Endothelial cell of umbilical vein (primary cell): ENCODE data around the gene PCNX1. TPM values are rescaled to one million over a fixed set of nuclear protein-coding genes. Genes with fewer than 3 reads are reported as not detected.

Experiments
- BruUV-seq: library from RNA; stranded (reverse); fragments of 400-500 nt; replicated peaks from 2 replicates; lab custom pipeline; 2021; lab: Mats Ljungman, UMichigan
- CTCF ChIA-PET: fragments of 300-600, 350-600 bp; sonication (Branson Sonifier 250); formaldehyde crosslinking; loops from one replicate; lab custom pipeline; 2021; ENCODE audit warnings: antibody characterized with exemption, inconsistent platforms; lab: Charles Lee
- POLR2A ChIA-PET: fragments of 300-600, 350-600 bp; sonication (Branson Sonifier 250); formaldehyde crosslinking; loops from one replicate; lab custom pipeline; 2021; ENCODE audit warnings: antibody characterized with exemption, inconsistent platforms; lab: Charles Lee
- DNase-seq: peaks from one replicate; pipeline ENCODE4 v3.0.0-alpha.2; 2011; ENCODE audit warnings: low read depth, low spot score
- FAIRE-seq: peaks from 2 replicates; lab custom pipeline; 2011; peaks lifted over from hg19 to GRCh38; lab: Jason Lieb, UNC
- H2AFZ ChIP-seq: 2 replicates; pipeline ENCODE4 v1.6.0; 2012; ENCODE audit warnings: low read depth, low read length, control low read depth, inconsistent platforms
- H3K27ac ChIP-seq: 2 replicates; pipeline ENCODE4 v1.5.1; 2011; ENCODE audit warnings: low read depth, mild to moderate bottlenecking, control low read depth, low read length, moderate library complexity; ENCODE audit not compliant: insufficient read depth
- H3K27me3 ChIP-seq, 2 experiments: 2 replicates each; pipeline versions ENCODE4 v1.6.0 to v1.6.1; 2011; ENCODE audit warnings: low read length in 2 of 2, mixed read lengths in 1 of 2; ENCODE audit not compliant: control insufficient read depth in 2 of 2, insufficient read depth in 2 of 2
- H3K36me3 ChIP-seq, 2 experiments: 2 replicates in 1 of 2; 3 replicates in 1 of 2; pipeline ENCODE4 v1.5.1; 2011; ENCODE audit warnings: low read length in 2 of 2, mild to moderate bottlenecking in 1 of 2, moderate library complexity in 1 of 2; ENCODE audit not compliant: control insufficient read depth in 2 of 2, insufficient read depth in 2 of 2; ENCODE audit errors: extremely low read depth in 1 of 2
- H3K4me1 ChIP-seq: 3 replicates; pipeline ENCODE4 v1.5.1; 2011; ENCODE audit warnings: mild to moderate bottlenecking, low read length; ENCODE audit not compliant: control insufficient read depth, insufficient read depth; ENCODE audit errors: extremely low read depth
- H3K4me2 ChIP-seq: 2 replicates; pipeline ENCODE4 v1.6.1; 2011; ENCODE audit warnings: low read length, control low read depth, mixed read lengths; ENCODE audit not compliant: insufficient read depth
- H3K4me3 ChIP-seq, 3 experiments: fragments of 200-600 bp in 1 of 3; sonication (generic), shearing (Covaris generic) in 1 of 3; replicated peaks in 1 of 3; 2 replicates each; pipeline ENCODE4 v1.5.1; 2011 to 2016; ENCODE audit warnings: control low read depth in 3 of 3, low read length in 3 of 3, mild to moderate bottlenecking in 2 of 3, inconsistent platforms in 1 of 3, low read depth in 1 of 3, moderate library complexity in 1 of 3; ENCODE audit not compliant: insufficient read depth in 1 of 3
- H3K79me2 ChIP-seq: 2 replicates; pipeline ENCODE4 v1.6.0; 2012; ENCODE audit warnings: low read length, inconsistent platforms; ENCODE audit not compliant: control insufficient read depth, insufficient read depth
- H3K9ac ChIP-seq: replicated peaks from 2 replicates; pipeline ENCODE3; 2011; ENCODE audit warnings: low read length, control low read depth; ENCODE audit not compliant: insufficient read depth; ENCODE audit errors: extremely low read depth
- H3K9me1 ChIP-seq: replicated peaks from 3 replicates; pipeline ENCODE4 v1.6.0; 2011; ENCODE audit warnings: mild to moderate bottlenecking, low read length; ENCODE audit not compliant: control insufficient read depth, insufficient read depth; ENCODE audit errors: extremely low read depth
- H3K9me3 ChIP-seq: replicated peaks from 2 replicates; pipeline ENCODE4 v1.5.1; 2012; ENCODE audit warnings: low read length, inconsistent platforms; ENCODE audit not compliant: control insufficient read depth, insufficient read depth
- H4K20me1 ChIP-seq: replicated peaks from 2 replicates; pipeline ENCODE3; 2011; ENCODE audit warnings: mild to moderate bottlenecking, low read length; ENCODE audit not compliant: control insufficient read depth, insufficient read depth; ENCODE audit errors: extremely low read depth
- EZH2 ChIP-seq: IDR thresholded peaks from 2 replicates; pipeline ENCODE4 v1.6.1; 2012; ENCODE audit warnings: borderline replicate concordance, low read depth, mild to moderate bottlenecking, moderate library complexity, low read length, inconsistent platforms; ENCODE audit not compliant: severe bottlenecking
- FOS ChIP-seq: IDR thresholded peaks from 2 replicates; pipeline ENCODE4 v1.6.1; 2011; ENCODE audit warnings: mild to moderate bottlenecking, low read length, moderate library complexity, borderline replicate concordance; ENCODE audit not compliant: insufficient read depth
- GATA2 ChIP-seq: IDR thresholded peaks from 2 replicates; pipeline ENCODE4 v1.7.0; 2011; ENCODE audit warnings: low read depth, mild to moderate bottlenecking, moderate library complexity, mixed read lengths, low read length; ENCODE audit not compliant: insufficient read length, insufficient read depth
- JUN ChIP-seq: IDR thresholded peaks from 2 replicates; pipeline ENCODE4 v1.6.1; 2011; ENCODE audit warnings: borderline replicate concordance, low read depth; ENCODE audit not compliant: insufficient read length, insufficient read depth
- MYC ChIP-seq: IDR thresholded peaks from one replicate; pipeline ENCODE4 v1.6.1; 2011; ENCODE audit warnings: mild to moderate bottlenecking, low read depth, low read length
- POLR2A ChIP-seq: IDR thresholded peaks from 2 replicates; pipeline ENCODE4 v1.6.1; 2012; ENCODE audit warnings: low read depth, mild to moderate bottlenecking, control low read depth, low read length
- dilution Hi-C: fragments of 300-500 bp; cut with MboI; formaldehyde crosslinking; loops from one replicate; pipeline ENCODE4 v1.15.0; 2019; ENCODE audit warnings: low sequenced_read_pairs; ENCODE audit not compliant: extremely low pct_ligation_motif_present
- intact Hi-C: fragments of 100-400 bp; cut with micrococcal nuclease; formaldehyde crosslinking; loops from one replicate; pipeline ENCODE4 v1.10.0; 2022
- polyA plus RNA-seq, 4 experiments: library from polyadenylated mRNA; depleted of rRNA in 3 of 4; stranded (reverse) in 3 of 4; unstranded in 1 of 4; fragments of >200 nt; gene quantifications; 2 replicates each; pipeline versions ENCODE4 v1.2.1 to v1.2.3, GENCODE V29; 2011 to 2012; ENCODE audit warnings: missing spikeins in 1 of 4
- total RNA-seq: library from RNA; stranded (reverse); gene quantifications from 2 replicates; pipeline ENCODE4 v1.2.3, GENCODE V29; 2021
- TF ChIP-seq, protein P1 (sequence below): IDR thresholded peaks from 2 replicates; pipeline ENCODE4 v1.6.1; 2011; ENCODE audit not compliant: insufficient read depth, insufficient read length
- TF ChIP-seq, protein P2 (sequence below), 2 donors: IDR thresholded peaks; 1 replicate in 1 of 2; 2 replicates in 1 of 2; pipeline ENCODE4 v1.5.1; 2011; ENCODE audit warnings: low read length in 2 of 2, mild to moderate bottlenecking in 2 of 2, moderate library complexity in 2 of 2, control low read depth in 1 of 2, inconsistent platforms in 1 of 2, low read depth in 1 of 2; ENCODE audit not compliant: insufficient read depth in 1 of 2; ENCODE audit errors: extremely low read depth in 1 of 2

Gene PCNX1
- total and polyA plus RNA-seq, 2 donors (not counting 3 experiments of a cell fraction or from before 2014, with no cell fraction given) = 21.4 to 40.5 TPM

DNA sequence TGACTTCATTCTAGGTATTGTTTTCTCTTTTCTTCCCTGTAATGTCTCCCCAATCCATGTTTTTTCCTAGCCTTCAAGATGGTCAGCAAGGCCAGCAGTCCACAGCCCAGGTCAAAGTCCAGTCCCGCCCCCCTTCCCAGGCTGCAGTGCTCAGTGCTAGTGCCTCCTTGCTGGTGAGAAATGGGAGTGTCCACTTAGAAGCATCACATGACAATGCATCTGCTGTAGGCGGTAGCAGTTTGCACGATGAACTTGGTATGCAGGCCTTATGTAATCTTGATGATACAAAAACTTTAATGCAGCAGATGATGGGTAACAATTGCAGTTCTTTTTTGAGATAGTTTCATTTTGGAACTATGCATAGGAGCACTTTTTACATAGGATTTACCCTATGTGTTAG lies 88.4 kb downstream of the PCNX1 start:
- TF ChIP-seq EZH2 = no peak
- TF ChIP-seq, protein P1, sequence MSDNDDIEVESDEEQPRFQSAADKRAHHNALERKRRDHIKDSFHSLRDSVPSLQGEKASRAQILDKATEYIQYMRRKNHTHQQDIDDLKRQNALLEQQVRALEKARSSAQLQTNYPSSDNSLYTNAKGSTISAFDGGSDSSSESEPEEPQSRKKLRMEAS = no peak
- TF ChIP-seq GATA2 = no peak
- TF ChIP-seq, protein P2, sequence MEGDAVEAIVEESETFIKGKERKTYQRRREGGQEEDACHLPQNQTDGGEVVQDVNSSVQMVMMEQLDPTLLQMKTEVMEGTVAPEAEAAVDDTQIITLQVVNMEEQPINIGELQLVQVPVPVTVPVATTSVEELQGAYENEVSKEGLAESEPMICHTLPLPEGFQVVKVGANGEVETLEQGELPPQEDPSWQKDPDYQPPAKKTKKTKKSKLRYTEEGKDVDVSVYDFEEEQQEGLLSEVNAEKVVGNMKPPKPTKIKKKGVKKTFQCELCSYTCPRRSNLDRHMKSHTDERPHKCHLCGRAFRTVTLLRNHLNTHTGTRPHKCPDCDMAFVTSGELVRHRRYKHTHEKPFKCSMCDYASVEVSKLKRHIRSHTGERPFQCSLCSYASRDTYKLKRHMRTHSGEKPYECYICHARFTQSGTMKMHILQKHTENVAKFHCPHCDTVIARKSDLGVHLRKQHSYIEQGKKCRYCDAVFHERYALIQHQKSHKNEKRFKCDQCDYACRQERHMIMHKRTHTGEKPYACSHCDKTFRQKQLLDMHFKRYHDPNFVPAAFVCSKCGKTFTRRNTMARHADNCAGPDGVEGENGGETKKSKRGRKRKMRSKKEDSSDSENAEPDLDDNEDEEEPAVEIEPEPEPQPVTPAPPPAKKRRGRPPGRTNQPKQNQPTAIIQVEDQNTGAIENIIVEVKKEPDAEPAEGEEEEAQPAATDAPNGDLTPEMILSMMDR (IDR thresholded peaks at IDR 0.05; ENCODE audit: extremely low read depth in 1 of 2, insufficient read depth in 1 of 2, low read depth in 1 of 2, low read length in 2 of 2) = no peak
- TF ChIP-seq FOS = no peak
- no peak for TF ChIP-seq POLR2A
- TF ChIP-seq MYC = no peak
- TF ChIP-seq JUN = no peak
- CTCF ChIA-PET = no interaction called here
- no peak for FAIRE-seq

More for the DNA sequence above, 88.4 kb downstream of the PCNX1 start:
- H3K9ac ChIP-seq = no peak overlapping the region
- no peaks in the 10 kb centered on the region for H3K9me3 ChIP-seq
- H4K20me1 ChIP-seq = no peaks in the 10 kb centered on the region
- no peak overlapping the region for H2AFZ ChIP-seq
- intact Hi-C loops (no loop called here), dilution Hi-C loops (no loop called here)
- H3K4me2 ChIP-seq = no peak overlapping the region
- H3K4me3 ChIP-seq = no peak overlapping the region
- no peaks in the 10 kb centered on the region for H3K4me1 ChIP-seq
- POLR2A ChIA-PET = no interaction called here
- DNase-seq = no peak
- no peaks in the 10 kb centered on the region for H3K9me1 ChIP-seq
- H3K79me2 ChIP-seq = no peaks in the 10 kb centered on the region
- no TSS peak for BruUV-seq
- no peak overlapping the region for H3K27ac ChIP-seq
- H3K27me3 ChIP-seq = no peaks in the 10 kb centered on the region
- peaks cover 0 to 4% of the 10 kb centered on the region in 2 experiments for H3K36me3 ChIP-seq
